HS-27A (cell line): ENCODE results near the gene UCN.
A peak's percentile ranks its signal among the peaks of the same experiment; 100 is the strongest.
"Not testable (repeated sequence)": the region's sequence is repeated elsewhere in the genome, so short reads cannot be mapped to it uniquely, and the experiment has no call there.

ENCODE experiments used
- DNase-seq: peaks from one replicate; pipeline ENCODE4 v3.0.0-alpha.2; 2012; ENCODE audit warnings: low read depth, missing footprints

The UCN gene

GRCh38 chr2:27308359-27308881, at the start of gene UCN:
Gene UCN, minus strand, starts transcription at chr2:27308445. Its CDS starts 550 bp downstream, at chr2:27307895.
- DNase-seq = no peak

- peak; percentile 96 for DNase-seq
Measured at GRCh38 chr2:27356382-27357181, 48.3 kb upstream of the UCN start, which contains the start of gene GTF3C2. Gene GTF3C2, minus strand, starts transcription at chr2:27356764. Its CDS starts 13,210 bp downstream, at chr2:27343554.

- no peak for DNase-seq
Measured at GRCh38 chr2:27356056-27356381, 47.8 kb upstream of the UCN start.

- DNase-seq = no peak
Measured at GRCh38 chr2:27354597-27354927, 46.3 kb upstream of the UCN start.

GRCh38 chr2:27353762-27354596, 45.7 kb upstream of the UCN start:
- DNase-seq = peak; percentile 11

- DNase-seq = not testable (repeated sequence)
Measured at GRCh38 chr2:27353386-27353761, 45.1 kb upstream of the UCN start.

GRCh38 chr2:27351802-27352598, 43.8 kb upstream of the UCN start:
- DNase-seq = no peak

GRCh38 chr2:27350106-27350693, 42.0 kb upstream of the UCN start:
- no peak for DNase-seq

- DNase-seq = no peak
Measured at GRCh38 chr2:27347641-27348040, 39.4 kb upstream of the UCN start.

GRCh38 chr2:27336173-27336572, 27.9 kb upstream of the UCN start:
- no peak for DNase-seq

- no peak for DNase-seq
Measured at GRCh38 chr2:27335311-27335710, 27.1 kb upstream of the UCN start.

GRCh38 chr2:27324720-27325119, 16.5 kb upstream of the UCN start:
- DNase-seq = no peak

- no peak for DNase-seq
Measured at GRCh38 chr2:27323596-27324285, 15.5 kb upstream of the UCN start.

- DNase-seq = peak; percentile 67
Measured at GRCh38 chr2:27322766-27323595, 14.7 kb upstream of the UCN start, which contains the start of gene MPV17. Gene MPV17, minus strand, starts transcription at chr2:27323097. Its CDS starts 580 bp downstream, at chr2:27322517.

- no peak for DNase-seq
Measured at GRCh38 chr2:27322301-27322765, 14.1 kb upstream of the UCN start.

GRCh38 chr2:27320958-27321543, 12.8 kb upstream of the UCN start:
- peak; percentile 86 for DNase-seq

GRCh38 chr2:27319839-27320238, 11.6 kb upstream of the UCN start:
- DNase-seq = not testable (repeated sequence)

- DNase-seq = no peak
Measured at GRCh38 chr2:27316655-27317412, 8.6 kb upstream of the UCN start.

GRCh38 chr2:27315122-27315521, 6.9 kb upstream of the UCN start:
- DNase-seq = no peak
